Ectodermal cell (in vitro differentiated cells): ENCODE data around the gene DOK6.

Experiments
- H3K27ac ChIP-seq: 2 replicates; pipeline ENCODE4 v1.7.0; 2013; ENCODE audit warnings: mild to moderate bottlenecking, low read depth, low read length; ENCODE audit not compliant: insufficient read depth, poor library complexity, severe bottlenecking
- H3K27me3 ChIP-seq: 2 replicates; pipeline ENCODE4 v1.7.0; 2013; ENCODE audit warnings: mild to moderate bottlenecking, low read length; ENCODE audit not compliant: insufficient read depth, control insufficient read depth, poor library complexity, severe bottlenecking
- H3K36me3 ChIP-seq: one replicate; pipeline ENCODE4 v1.7.0; 2013; ENCODE audit warnings: low read length; ENCODE audit not compliant: control insufficient read depth, insufficient read depth
- H3K4me1 ChIP-seq: one replicate; pipeline ENCODE4 v1.7.0; 2013; ENCODE audit warnings: low read length; ENCODE audit not compliant: control insufficient read depth, insufficient read depth
- H3K4me3 ChIP-seq: 2 replicates; pipeline ENCODE4 v1.7.0; 2013; ENCODE audit warnings: low read depth, low read length, control low read depth; ENCODE audit not compliant: insufficient read depth
- H3K9me3 ChIP-seq: 2 replicates; pipeline ENCODE4 v1.7.0; 2013; ENCODE audit warnings: mild to moderate bottlenecking, low read length, moderate library complexity; ENCODE audit not compliant: control insufficient read depth
- WGBS, 2 experiments: methylation state at CpG; one replicate each; pipeline ENCODE4 v1.1.7; 2013; ENCODE audit warnings: missing lambda C conversion rate in 2 of 2; 5-methylcytosine and 5-hydroxymethylcytosine counted together

The DOK6 gene

GRCh38 chr18:69770238-69770637 lies 369.6 kb downstream of the DOK6 start:
- Histone ChIP-seq H3K9me3 (no peaks in the 10 kb centered on the region), H3K27ac (no peak overlapping the region), H3K36me3 (no peaks in the 10 kb centered on the region), H3K4me1 (no peaks in the 10 kb centered on the region), H3K4me3 (no peak overlapping the region), H3K27me3 (no peaks in the 10 kb centered on the region)
- 94 to 96% methylated on average over 4 of the region's 4 CpGs for WGBS, 2 experiments

GRCh38 chr18:69774831-69775230 lies 374.1 kb downstream of the DOK6 start:
- Histone ChIP-seq H3K9me3 (no peaks in the 10 kb centered on the region), H3K27ac (no peak overlapping the region), H3K4me3 (no peak overlapping the region), H3K27me3 (no peaks in the 10 kb centered on the region), H3K36me3 (no peaks in the 10 kb centered on the region), H3K4me1 (no peaks in the 10 kb centered on the region)
- 76 to 95% methylated on average over 2 to 3 of the region's 3 CpGs for WGBS, 2 experiments

GRCh38 chr18:69777248-69777647 lies 376.6 kb downstream of the DOK6 start:
- no peak overlapping the region for H3K27ac ChIP-seq
- no peak overlapping the region for H3K4me3 ChIP-seq
- no peaks in the 10 kb centered on the region for H3K9me3 ChIP-seq
- no peaks in the 10 kb centered on the region for H3K4me1 ChIP-seq
- no peaks in the 10 kb centered on the region for H3K27me3 ChIP-seq
- H3K36me3 ChIP-seq = no peaks in the 10 kb centered on the region

- no peak overlapping the region for H3K27ac ChIP-seq
- H3K9me3 ChIP-seq = no peaks in the 10 kb centered on the region
- WGBS, 2 experiments = no CpG with 5 or more reads among the region's 1 CpG
- H3K4me1 ChIP-seq = no peaks in the 10 kb centered on the region
- H3K27me3 ChIP-seq = no peaks in the 10 kb centered on the region
- no peak overlapping the region for H3K4me3 ChIP-seq
- no peaks in the 10 kb centered on the region for H3K36me3 ChIP-seq
These were observed 378.0 kb downstream of the DOK6 start for GRCh38 chr18:69778680-69779079.

GRCh38 chr18:69780851-69781250 lies 380.2 kb downstream of the DOK6 start:
- Histone ChIP-seq H3K9me3 (no peaks in the 10 kb centered on the region), H3K27me3 (no peaks in the 10 kb centered on the region), H3K27ac (no peak overlapping the region), H3K4me1 (no peaks in the 10 kb centered on the region), H3K36me3 (no peaks in the 10 kb centered on the region), H3K4me3 (no peak overlapping the region)
- 92 to 97% methylated on average over 3 of the region's 3 CpGs for WGBS, 2 experiments

- no peaks in the 10 kb centered on the region for H3K36me3 ChIP-seq
- 94 to 100% methylated on average over 2 of the region's 2 CpGs for WGBS, 2 experiments
- no peak overlapping the region for H3K4me3 ChIP-seq
- H3K27me3 ChIP-seq = no peaks in the 10 kb centered on the region
- no peak overlapping the region for H3K27ac ChIP-seq
- H3K4me1 ChIP-seq = no peaks in the 10 kb centered on the region
- H3K9me3 ChIP-seq = no peaks in the 10 kb centered on the region
These were observed 384.1 kb downstream of the DOK6 start for GRCh38 chr18:69784815-69785214.

GRCh38 chr18:69785466-69785865 lies 384.8 kb downstream of the DOK6 start:
- no peaks in the 10 kb centered on the region for H3K9me3 ChIP-seq
- no peaks in the 10 kb centered on the region for H3K27me3 ChIP-seq
- 97 to 98% methylated on average over 3 of the region's 3 CpGs for WGBS, 2 experiments
- no peaks in the 10 kb centered on the region for H3K36me3 ChIP-seq
- no peak overlapping the region for H3K4me3 ChIP-seq
- H3K4me1 ChIP-seq = no peaks in the 10 kb centered on the region
- no peak overlapping the region for H3K27ac ChIP-seq

GRCh38 chr18:69786427-69786826 lies 385.7 kb downstream of the DOK6 start:
- H3K36me3 ChIP-seq = no peaks in the 10 kb centered on the region
- no peaks in the 10 kb centered on the region for H3K27me3 ChIP-seq
- no peak overlapping the region for H3K4me3 ChIP-seq
- H3K27ac ChIP-seq = no peak overlapping the region
- no peaks in the 10 kb centered on the region for H3K9me3 ChIP-seq
- no peaks in the 10 kb centered on the region for H3K4me1 ChIP-seq
- 88% methylated on average over 1 of the region's 1 CpG; no CpG with 5 or more reads in 1 of the 2 experiments for WGBS, 2 experiments

- WGBS, 2 experiments = 77 to 84% methylated on average over 3 of the region's 4 CpGs
- Histone ChIP-seq H3K4me1 (no peaks in the 10 kb centered on the region), H3K36me3 (no peaks in the 10 kb centered on the region), H3K27me3 (no peaks in the 10 kb centered on the region), H3K27ac (no peak overlapping the region), H3K9me3 (no peaks in the 10 kb centered on the region), H3K4me3 (no peak overlapping the region)
These were observed 387.3 kb downstream of the DOK6 start for GRCh38 chr18:69787825-69788547.

- 88% methylated on average over 1 of the region's 1 CpG for WGBS, 2 experiments
- no peaks in the 10 kb centered on the region for H3K36me3 ChIP-seq
- no peak overlapping the region for H3K27ac ChIP-seq
- no peak overlapping the region for H3K4me3 ChIP-seq
- H3K9me3 ChIP-seq = no peaks in the 10 kb centered on the region
- H3K4me1 ChIP-seq = no peaks in the 10 kb centered on the region
- no peaks in the 10 kb centered on the region for H3K27me3 ChIP-seq
These were observed 389.1 kb downstream of the DOK6 start for GRCh38 chr18:69789794-69790193.

- no peaks in the 10 kb centered on the region for H3K4me1 ChIP-seq
- H3K36me3 ChIP-seq = no peaks in the 10 kb centered on the region
- no peak overlapping the region for H3K27ac ChIP-seq
- H3K4me3 ChIP-seq = no peak overlapping the region
- H3K27me3 ChIP-seq = no peaks in the 10 kb centered on the region
- no peaks in the 10 kb centered on the region for H3K9me3 ChIP-seq
These were observed 390.0 kb downstream of the DOK6 start for GRCh38 chr18:69790649-69791048.
